Panc1 (cell line): ENCODE measurements around the gene BCL10.

Experiments used
- CTCF ChIP-seq: fragments of 450-650 bp; IDR thresholded peaks from 2 replicates; pipeline ENCODE4 v1.5.1; 2017; ENCODE audit warnings: mild to moderate bottlenecking
- POLR2AphosphoS5 ChIP-seq: IDR thresholded peaks from 2 replicates; pipeline ENCODE4 v1.6.1; 2012; ENCODE audit warnings: mild to moderate bottlenecking, low read depth, low read length, moderate library complexity
- REST ChIP-seq, 2 experiments: IDR thresholded peaks; 2 replicates each; pipeline ENCODE4 v1.6.1; 2011 to 2012; ENCODE audit warnings: low read depth in 2 of 2, control low read depth in 1 of 2, low read length in 1 of 2, mild to moderate bottlenecking in 1 of 2, moderate library complexity in 1 of 2; ENCODE audit not compliant: insufficient read depth in 1 of 2
- SIN3A ChIP-seq: IDR thresholded peaks from 2 replicates; pipeline ENCODE4 v1.6.1; 2012; ENCODE audit warnings: low read depth, mild to moderate bottlenecking, low read length, moderate library complexity, borderline replicate concordance; ENCODE audit not compliant: insufficient read depth
- TCF7L2 ChIP-seq: IDR thresholded peaks from 2 replicates; pipeline ENCODE4 v1.6.1; 2011; ENCODE audit warnings: mild to moderate bottlenecking, low read depth, low read length, inconsistent platforms

- TF ChIP-seq CTCF (no peak), SIN3A (no peak), POLR2AphosphoS5 (no peak), REST (IDR thresholded peaks at IDR 0.05; ENCODE audit: insufficient read depth in 1 of 2, low read depth in 2 of 2, low read length in 1 of 2) (no peak), TCF7L2 (no peak)
Measured at GRCh38 chr1:85303440-85304162, 27.2 kb upstream of the BCL10 start.
